GM18873 (cell line): ENCODE results near the gene RGR.
A peak's percentile ranks its signal among the peaks of the same experiment; 100 is the strongest.

Source experiments
- ATAC-seq: cut with Tn5 transposase; IDR thresholded peaks from one replicate; pipeline ENCODE4 v1.9.1; 2021; ENCODE audit warnings: mild to moderate bottlenecking, moderate library complexity, moderate number of reproducible peaks; ENCODE audit not compliant: unreplicated experiment, low FRiP score

Gene RGR

GRCh38 chr10:84292502-84292901, 47.6 kb downstream of the RGR start:
- ATAC-seq: peak; percentile 65

GRCh38 chr10:84293171-84293570, 48.3 kb downstream of the RGR start:
- ATAC-seq: no peak

DNA sequence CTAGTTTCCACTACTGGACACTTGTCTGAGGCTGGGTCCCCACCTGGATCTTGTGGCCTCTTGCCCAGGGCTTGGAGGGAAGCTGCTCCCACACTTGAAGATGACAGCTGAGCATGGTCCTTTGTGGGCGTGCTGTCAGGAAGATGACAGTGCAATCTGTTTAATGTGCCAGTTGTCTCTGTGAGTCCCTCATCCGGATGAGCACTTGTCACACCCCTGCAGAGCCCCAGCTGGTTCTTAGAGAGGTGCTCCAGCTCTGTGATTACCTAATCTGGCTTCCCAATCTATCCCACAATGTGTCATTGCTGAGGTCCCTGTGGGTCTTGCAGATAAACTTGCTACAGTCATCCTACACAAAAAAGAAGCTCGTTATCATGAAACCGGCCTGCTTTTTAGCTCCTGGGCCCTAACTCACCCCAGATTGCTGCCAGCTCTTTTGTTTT, 48.7 kb downstream of the RGR start:
- ATAC-seq: no peak

GRCh38 chr10:84294766-84295447, 50.1 kb downstream of the RGR start:
- no peak for ATAC-seq

DNA sequence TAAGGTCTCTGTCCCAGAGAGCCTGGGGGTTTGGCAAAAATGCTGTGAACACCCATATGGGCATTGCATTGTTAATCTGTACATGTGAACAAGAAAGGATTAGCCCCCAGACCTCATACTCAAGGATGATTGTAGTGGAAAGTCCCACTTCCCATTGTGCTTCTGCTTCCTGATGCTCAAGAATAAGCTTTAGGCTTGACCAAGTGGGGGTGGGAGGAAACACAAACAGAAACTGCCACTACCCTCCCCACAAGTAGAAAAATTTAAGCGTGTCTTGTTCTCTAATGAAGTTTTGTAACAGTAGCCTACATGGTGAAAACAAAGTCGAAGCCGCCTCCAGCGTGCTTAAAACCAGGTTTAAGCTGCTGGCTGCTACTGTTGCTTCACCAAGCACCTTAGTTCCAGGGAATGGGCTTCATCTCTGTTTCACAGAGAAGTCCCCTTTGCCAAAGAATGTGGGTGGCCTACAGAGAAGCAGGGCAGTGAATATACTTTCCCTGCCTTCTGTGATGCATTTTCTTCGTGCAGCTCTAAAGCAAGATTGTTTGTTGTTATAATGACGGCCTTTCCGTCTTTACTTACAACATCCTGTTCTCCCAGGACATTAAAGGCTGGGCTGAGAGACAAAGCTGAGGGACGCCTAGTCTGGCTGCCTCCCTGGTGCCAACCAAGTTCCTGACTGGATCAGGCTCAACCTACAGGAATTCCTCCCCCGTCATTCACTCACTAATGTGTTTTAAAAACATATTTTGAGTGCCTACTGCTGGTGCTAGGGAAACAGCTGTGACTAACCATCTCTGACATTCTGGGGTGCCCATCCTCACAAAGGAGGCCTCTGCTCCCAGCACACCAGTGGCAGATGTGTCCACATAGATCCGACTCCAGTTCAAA, 51.5 kb downstream of the RGR start:
- ATAC-seq: no peak

- ATAC-seq: no peak
Observed at GRCh38 chr10:84298057-84298456, 53.2 kb downstream of the RGR start.

DNA sequence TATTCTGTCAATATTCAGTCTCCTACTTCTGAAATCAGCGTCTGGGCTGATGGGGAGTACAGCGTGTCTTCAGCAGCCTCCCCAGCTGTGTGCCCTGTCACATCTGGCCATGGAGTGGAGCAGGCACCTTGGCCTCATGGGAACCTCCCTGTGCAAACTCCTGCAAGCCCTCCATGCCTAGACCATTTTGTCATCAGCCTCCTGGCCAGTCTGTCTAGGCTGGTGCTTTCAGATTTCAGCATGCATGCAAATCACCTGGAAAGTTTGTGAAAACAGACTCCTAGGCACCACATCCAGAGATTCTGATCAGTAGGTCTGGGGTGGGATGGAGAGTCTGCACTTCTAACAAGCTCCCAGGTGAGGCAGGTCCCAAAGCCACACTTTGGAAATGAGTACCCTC, 57.4 kb downstream of the RGR start:
- ATAC-seq: no peak

- ATAC-seq: no peak
Observed at GRCh38 chr10:84306751-84307384, 62.0 kb downstream of the RGR start.

GRCh38 chr10:84308021-84308420, 63.2 kb downstream of the RGR start:
- ATAC-seq: no peak

GRCh38 chr10:84308481-84309304, 63.8 kb downstream of the RGR start:
- ATAC-seq: no peak
